ENCODE results near the gene IL22RA2.
"Not testable (repeated sequence)": the region's sequence is repeated elsewhere in the genome, so short reads cannot be mapped to it uniquely, and the experiment has no call there.

The IL22RA2 gene

DNA sequence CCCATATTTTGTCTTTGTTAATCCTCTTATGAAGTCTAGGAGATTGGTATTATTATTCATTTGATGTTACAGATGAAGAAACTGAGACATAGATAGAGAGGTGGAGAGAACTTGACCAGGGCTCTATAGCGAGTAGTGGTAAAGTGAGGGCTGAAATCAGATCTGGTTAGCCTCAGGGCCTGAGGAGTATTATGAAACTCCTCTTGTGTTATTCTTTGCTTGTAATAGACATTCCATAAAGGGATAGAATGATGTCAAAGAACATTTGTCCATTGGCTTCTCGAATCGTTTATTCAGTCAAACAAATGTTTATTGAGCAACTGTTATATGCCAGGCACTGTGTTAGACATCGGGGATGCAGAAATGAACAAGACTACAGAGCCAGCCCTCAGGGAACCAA, at the start of gene IL22RA2:
Gene IL22RA2 (minus strand): TSS at position 144 of the 400 bp plus-strand sequence. CDS start 11,895 bp downstream, outside the sequence.
- DNase-seq: no peak

DNA sequence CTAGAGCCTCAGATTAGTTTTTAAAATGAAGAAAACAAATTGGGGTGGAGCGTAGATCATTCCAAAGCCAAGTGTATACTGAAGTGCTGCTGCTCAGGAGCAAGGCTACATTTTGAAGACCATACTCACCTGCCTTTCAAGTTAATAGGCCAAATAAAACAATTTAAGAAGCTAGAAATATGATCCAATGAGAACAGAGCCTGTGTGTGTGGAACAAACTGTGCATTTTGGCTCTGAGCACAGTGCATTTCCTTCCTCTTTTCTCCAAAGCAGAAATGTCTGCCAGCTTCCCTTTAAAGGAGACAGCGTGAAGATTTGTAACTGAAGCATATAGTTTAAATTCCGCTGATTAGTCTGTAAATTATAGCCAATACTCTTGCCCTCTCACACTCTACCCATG, 48.9 kb upstream of the IL22RA2 start:
- DNase-seq: peak; percentile 41

DNA sequence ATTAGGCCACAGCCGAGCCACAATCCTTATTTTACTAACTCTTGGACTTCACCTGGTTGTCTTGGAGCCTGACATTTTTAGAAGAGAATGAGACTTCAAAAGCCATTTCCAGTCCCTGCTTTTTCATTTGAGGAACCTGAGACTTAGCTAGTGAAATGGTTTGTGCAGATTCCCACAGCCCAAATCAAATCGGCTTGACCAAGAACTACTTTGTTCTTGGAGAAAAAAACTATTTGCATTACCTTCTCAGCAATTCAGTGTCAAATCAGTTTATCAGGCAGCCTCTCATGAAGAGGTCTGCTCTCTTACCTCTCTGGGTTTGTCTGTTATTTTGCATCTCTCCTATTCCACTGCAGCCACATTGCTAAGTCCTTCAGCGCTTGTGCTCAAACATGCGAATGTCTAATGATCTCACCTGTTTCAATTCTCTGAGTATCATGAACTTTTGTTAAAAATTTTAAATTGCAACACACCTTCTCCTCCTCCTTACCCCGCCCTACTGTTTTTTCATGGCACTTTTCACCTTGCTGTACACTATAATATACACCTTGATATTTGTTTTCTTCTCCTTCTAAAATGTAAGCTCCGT, 46.3 kb upstream of the IL22RA2 start:
- DNase-seq: no peak

- peak; percentile 90 for DNase-seq
Observed at GRCh38 chr6:137218917-137219663, 45.6 kb upstream of the IL22RA2 start, which contains the start of gene IFNGR1. Gene IFNGR1, minus strand, starts transcription at chr6:137219385. Its CDS starts 58 bp downstream, at chr6:137219327.

DNA sequence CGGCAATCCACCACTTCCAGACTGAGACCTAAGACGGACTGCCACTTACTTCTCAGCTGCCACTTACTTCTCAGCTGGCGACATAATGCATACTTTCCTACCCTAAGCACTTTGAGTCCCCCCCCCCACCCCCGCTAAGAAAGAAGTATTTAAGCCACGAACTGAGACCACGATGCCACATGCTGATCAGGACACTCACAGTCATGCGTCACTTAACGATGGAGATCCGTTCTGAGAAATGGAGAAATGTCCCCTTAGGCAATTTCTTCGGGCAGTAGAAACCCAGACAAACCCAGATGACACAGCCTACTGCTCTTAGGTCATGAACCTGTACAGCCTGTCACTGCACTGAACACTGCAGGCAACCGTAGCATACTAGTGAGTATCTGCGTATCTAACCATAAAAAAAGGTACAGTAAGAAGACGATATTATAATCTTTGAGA, 45.1 kb upstream of the IL22RA2 start:
- DNase-seq: peak; percentile 57

DNA sequence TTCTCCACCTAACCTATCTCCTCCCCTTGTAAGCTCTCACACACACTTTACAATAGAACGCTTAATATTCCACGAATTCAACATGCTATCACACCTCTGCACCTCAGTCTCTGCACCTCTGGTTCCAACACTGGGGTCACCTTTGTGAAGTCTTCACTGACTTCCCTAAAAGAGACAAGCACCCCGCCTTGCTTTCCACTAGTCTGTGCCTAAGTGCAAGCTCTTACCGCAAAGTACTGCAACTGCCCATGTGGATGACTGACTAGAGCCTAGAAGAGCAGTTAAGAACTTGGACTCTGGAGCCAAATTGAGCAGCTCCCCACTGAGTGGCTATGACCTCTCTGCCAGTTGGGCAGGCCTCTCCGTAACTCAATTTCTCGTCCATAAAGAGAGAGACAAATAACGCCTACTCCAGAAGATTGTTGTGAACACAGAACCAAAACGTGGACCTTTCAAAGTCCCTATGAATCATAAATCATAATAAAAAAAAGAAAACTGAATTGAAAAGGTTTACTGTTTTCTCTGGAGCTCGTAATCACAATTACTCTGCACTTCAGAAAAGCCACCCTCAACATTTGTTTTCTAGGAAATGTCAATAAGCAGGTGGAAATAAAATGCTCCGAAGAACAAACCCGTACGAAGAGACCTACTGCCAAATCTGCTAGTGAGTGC, 44.5 kb upstream of the IL22RA2 start:
- peak; percentile 68 for DNase-seq

- no peak for DNase-seq
Observed at GRCh38 chr6:137216875-137217553, 43.6 kb upstream of the IL22RA2 start.

DNA sequence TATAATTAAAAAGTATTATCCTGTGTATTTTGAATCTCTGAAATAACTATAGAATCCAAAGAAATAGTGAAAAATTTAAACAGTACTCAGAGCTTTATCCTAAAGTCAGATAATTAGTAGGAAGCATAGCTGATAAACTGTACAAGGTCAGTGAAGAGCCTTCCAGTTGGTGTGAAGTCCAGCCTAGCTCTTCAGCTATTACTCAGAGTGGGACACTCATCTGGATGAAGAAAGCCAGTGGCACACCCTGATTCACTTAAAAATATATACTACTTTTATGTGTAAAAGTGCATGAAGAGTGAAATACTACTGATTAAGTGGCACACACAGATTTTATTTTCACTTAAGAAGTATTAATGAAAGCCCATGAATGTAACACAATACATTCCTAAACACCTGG, 42.7 kb upstream of the IL22RA2 start:
- DNase-seq: no peak

DNA sequence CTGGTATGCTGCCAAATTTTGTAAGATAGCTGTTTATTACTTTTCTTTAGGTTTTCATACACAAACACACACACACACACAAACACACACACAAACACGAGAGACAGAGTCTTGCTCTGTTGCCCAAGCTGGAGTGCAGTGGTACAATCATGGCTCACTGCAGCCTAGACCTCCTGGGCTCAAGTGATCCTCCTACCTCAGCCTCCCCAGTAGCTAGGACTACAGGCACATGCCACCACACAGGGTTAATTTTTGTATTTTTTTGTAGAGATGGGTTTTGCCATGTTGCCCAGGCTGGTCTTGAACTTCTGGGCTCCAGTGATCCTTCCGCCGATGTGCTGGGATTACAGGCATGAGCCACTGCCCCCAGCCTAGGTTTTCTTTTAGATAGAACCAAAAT, 42.2 kb upstream of the IL22RA2 start:
- DNase-seq: not testable (repeated sequence)

DNA sequence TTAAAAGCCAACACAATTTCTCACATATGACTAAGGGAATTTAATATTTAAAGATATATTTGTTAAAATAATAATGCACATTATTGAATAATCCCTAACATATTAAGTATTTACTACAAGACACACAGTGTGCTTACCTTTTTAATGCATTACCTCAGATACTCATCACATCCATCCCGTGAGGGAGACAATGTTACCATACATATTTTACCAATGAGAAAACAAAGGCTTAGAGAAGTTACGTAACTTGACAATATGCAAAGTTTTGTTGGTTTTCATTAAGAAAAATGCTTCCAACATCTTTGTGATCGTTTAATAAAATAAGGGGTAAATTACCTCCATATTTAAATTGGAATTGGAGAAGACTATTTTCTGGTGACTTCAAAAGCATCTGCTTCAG, 41.5 kb upstream of the IL22RA2 start:
- no peak for DNase-seq

- DNase-seq: no peak
Observed at GRCh38 chr6:137213813-137214212, 40.4 kb upstream of the IL22RA2 start.

GRCh38 chr6:137213331-137213740, 39.9 kb upstream of the IL22RA2 start:
- peak; percentile 56 for DNase-seq

GRCh38 chr6:137211910-137212309, 38.5 kb upstream of the IL22RA2 start:
- no peak for DNase-seq

DNA sequence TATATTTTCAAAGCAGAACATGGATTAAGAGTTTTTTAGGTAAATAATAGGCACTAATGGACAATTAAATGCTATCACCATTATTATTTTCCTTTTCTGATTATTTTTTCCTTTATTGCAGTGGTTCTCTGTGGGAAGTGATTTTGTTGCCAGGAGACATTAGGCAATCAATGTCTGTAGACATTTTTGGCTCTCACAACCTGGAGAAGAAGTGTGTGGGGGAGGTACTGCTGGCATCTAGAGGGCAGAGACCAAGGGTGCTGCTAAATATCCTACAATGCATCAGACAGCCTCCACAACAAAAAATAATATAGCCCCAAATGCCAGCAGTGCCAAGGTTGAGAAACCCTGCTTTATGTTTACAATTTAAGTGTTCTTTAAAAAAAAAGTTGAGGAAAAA, 37.5 kb upstream of the IL22RA2 start:
- DNase-seq: no peak

DNA sequence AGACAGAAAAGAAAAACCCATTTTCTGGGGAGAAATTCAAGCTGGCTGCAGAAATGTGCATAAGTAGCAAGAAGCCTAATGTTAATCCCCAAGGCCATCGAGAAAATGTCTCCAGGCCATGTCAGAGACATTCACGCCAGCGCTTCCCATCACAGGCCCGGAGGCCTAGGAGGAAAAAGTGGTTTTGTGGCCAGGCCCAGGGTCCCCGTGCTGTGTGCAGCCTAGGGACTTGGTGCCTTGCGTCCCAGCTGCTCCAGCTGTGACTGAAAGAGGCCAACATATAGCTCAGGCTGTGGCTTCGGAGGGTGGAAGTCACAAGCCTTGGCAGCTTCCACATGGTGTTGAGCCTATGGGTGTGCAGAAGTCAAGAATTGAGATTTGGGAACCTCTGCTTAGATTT, 34.8 kb upstream of the IL22RA2 start:
- DNase-seq: no peak

DNA sequence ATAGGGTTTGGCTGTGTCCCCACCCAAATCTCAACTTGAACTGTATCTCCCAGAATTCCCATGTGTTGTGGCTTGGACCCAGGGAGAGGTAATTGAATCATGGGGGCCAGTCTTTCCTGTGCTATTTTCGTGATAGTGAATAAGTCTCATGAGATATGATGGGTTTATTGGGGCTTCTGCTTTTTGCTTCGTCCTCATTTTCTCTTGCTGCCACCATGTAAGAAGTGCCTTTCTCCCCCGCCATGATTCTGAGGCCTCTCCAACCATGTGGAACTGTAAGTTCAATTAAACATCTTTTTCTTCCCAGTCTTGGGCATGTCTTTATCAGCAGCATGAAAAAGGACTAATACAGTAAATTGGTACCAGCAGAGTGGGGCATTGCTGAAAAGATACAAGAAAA, 34.0 kb upstream of the IL22RA2 start:
- not testable (repeated sequence) for DNase-seq

DNA sequence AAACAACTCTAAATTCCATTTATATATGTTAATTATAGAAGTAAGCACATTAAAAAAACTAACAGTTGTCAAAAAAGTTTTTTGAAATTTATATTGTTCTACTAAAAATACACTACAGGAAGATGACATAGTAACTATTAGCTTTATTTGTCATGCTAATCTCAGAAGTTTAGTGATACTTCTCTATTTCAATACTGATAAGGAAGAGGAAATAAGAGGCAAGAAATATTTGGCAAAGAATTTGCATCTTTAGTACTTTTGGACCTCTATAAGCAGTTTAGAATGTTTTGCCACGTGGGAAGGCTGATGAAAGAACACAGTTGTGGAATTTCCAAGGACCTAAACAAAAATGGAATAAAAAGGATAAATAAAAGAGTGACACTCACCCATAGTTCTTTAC, 33.1 kb upstream of the IL22RA2 start:
- DNase-seq: no peak

DNA sequence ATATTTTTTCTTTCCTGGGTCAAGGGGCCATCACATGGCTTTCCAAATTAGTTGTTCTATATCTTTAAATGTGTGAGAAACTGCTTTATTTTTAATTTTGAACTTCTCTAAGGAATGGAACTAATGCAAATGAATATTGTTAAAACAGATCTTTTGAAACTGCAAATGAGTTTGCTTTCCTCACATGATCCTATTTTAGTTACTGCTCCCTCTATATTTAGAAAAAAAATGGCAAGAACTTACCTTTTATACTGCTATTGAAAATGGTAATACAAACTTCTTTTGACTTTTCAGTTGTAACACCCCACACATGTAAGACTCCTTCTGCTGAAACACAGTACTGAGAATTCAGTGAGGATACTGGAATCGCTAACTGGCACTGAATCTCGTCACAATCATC, 29.8 kb upstream of the IL22RA2 start:
- no peak for DNase-seq

DNA sequence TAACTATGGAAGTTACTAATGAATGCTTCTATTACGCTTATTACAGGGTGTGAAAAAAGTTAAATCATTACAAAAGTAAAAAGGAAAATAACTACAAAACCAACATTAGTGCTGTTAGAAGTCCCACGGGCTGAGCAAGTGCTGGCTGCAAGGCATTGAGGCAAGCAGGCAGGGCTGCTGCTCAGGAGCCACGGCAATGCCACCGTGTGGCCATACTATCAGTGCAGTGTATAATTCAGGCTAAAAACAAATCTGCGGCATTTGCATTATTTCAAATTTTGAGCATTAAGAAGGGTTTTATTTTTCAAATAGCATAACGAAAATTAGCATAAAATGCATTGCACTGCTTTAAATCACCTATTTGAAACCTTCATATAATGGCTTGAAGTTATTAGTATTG, 28.6 kb upstream of the IL22RA2 start:
- no peak for DNase-seq

DNA sequence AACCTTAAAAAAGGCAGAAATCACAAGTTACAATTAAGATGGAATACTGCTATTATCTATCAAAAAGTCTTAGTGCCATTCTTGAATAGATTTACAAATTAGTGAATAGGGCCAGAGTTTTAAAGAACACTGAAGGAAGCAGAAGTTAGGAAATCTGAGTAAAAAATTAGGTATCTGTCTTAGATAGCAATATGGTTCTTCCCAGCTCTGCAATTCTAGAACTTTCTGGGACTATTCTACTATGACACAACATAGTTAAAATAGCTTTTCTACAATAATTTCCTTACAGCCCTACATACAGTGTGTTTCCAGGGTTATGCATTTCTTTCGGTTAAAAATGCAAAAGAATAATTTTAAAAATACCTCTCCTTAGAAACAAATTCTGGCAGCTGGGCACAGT, 27.6 kb upstream of the IL22RA2 start:
- no peak for DNase-seq

DNA sequence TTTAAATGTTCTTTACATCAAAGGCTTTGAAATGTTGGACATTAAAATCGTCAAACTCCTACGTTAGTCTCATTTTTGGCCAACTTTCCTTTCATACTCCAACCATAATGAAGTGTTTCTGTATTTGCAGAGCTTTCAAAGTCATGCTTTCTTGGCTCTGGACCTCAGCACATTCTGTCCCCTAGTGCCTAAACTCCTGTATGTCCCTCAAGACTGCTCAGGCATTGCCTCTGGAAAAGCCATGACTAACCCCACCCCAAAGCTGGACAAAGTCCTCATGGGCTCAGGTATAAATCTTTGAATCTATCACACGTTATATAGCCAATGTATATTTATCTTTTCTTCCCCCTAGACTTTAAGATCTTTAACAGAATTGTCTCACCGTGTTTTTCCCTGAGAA, 26.8 kb upstream of the IL22RA2 start:
- DNase-seq: no peak

GRCh38 chr6:137197684-137198645, 24.5 kb upstream of the IL22RA2 start:
- no peak for DNase-seq
